Activated naive CD8-positive, alpha-beta T cell treated with anti-CD3 and anti-CD28 coated beads, Interleukin-2, amount 50 U/mL, for 24 hours (primary cell): Measurements from ENCODE around the gene EYS.
"Not testable (repeated sequence)": the region's sequence is repeated elsewhere in the genome, so short reads cannot be mapped to it uniquely, and the experiment has no call there.

Experiments
- ATAC-seq: fragments of 150-1000 bp; cut with Tn5 transposase; one replicate; pipeline ENCODE4 v1.10.0; 2021
- DNase-seq: peaks from one replicate; pipeline ENCODE4 v3.0.0; 2021
- H3K27ac Mint-ChIP-seq: one replicate; pipeline ENCODE4 v1.8.0; 2021; ENCODE audit warnings: mild to moderate bottlenecking, mixed read lengths
- H3K27me3 Mint-ChIP-seq: one replicate; pipeline ENCODE4 v1.8.0; 2021; ENCODE audit warnings: mixed read lengths
- H3K36me3 Mint-ChIP-seq: one replicate; pipeline ENCODE4 v1.8.0; 2021; ENCODE audit warnings: low read depth, mixed read lengths
- H3K4me1 Mint-ChIP-seq: one replicate; pipeline ENCODE4 v1.8.0; 2021; ENCODE audit warnings: mixed read lengths
- H3K4me3 Mint-ChIP-seq: one replicate; pipeline ENCODE4 v1.8.0; 2021; ENCODE audit warnings: mild to moderate bottlenecking, moderate library complexity, mixed read lengths
- H3K9me3 Mint-ChIP-seq: one replicate; pipeline ENCODE4 v1.8.0; 2021; ENCODE audit warnings: mixed read lengths

EYS gene

GRCh38 chr6:65461121-65461520 lies 245.9 kb downstream of the EYS start:
- ATAC-seq = no peak
- Mint-ChIP-seq H3K27me3 (no peaks in the 10 kb centered on the region), H3K9me3 (peaks cover 16% of the 10 kb centered on the region), H3K4me1 (no peaks in the 10 kb centered on the region), H3K27ac (no peak overlapping the region), H3K4me3 (no peak overlapping the region), H3K36me3 (peaks cover 1% of the 10 kb centered on the region)
- no peak for DNase-seq

GRCh38 chr6:65452333-65452732 lies 254.7 kb downstream of the EYS start:
- no peaks in the 10 kb centered on the region for H3K4me1 Mint-ChIP-seq
- peaks cover 11% of the 10 kb centered on the region for H3K9me3 Mint-ChIP-seq
- ATAC-seq (no peak), DNase-seq (no peak)
- no peaks in the 10 kb centered on the region for H3K36me3 Mint-ChIP-seq
- no peak overlapping the region for H3K4me3 Mint-ChIP-seq
- H3K27ac Mint-ChIP-seq = no peak overlapping the region
- no peaks in the 10 kb centered on the region for H3K27me3 Mint-ChIP-seq

DNA sequence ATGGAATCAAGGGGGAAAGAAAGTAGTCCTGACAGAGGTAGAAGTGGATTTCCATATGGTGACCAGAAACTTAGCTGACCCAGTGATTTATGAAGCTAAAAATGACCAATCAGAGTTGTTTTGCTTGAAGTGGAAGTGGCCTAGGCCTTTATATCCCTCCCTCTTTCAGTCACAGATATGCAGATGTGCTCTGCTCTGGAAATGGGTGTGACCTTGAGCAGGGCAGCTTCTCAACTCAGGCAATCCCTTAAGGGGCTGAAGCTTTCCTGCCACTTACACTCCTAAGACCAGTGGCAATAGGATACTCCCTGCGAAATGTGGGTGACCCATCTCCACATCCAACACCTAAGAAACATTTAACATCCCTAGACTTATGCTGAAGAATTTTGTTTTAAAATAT lies 256.6 kb downstream of the EYS start:
- H3K27me3 Mint-ChIP-seq = no peaks in the 10 kb centered on the region
- no peaks in the 10 kb centered on the region for H3K36me3 Mint-ChIP-seq
- H3K4me1 Mint-ChIP-seq = no peaks in the 10 kb centered on the region
- peaks cover 11% of the 10 kb centered on the region for H3K9me3 Mint-ChIP-seq
- ATAC-seq (no peak), DNase-seq (no peak)
- no peak overlapping the region for H3K4me3 Mint-ChIP-seq
- no peak overlapping the region for H3K27ac Mint-ChIP-seq

DNA sequence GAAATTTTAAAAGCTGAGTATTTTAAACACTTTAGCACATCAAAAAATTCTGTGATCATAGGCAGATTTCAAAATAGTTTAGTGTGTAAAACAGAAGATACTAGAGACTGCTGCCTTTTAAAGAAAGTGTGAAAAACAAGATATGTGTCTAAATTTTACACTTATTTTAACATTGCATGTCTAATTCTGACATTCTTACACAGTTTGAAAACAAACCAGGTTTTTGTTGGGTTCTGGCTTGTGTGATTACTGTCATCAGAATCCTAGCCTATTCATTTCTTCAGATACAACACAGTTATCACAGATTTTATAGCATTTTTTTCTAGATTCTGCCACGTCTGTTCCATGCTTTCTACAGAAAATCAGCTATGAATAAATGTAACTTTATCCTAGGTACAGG lies 257.1 kb downstream of the EYS start:
- H3K27me3 Mint-ChIP-seq = no peaks in the 10 kb centered on the region
- H3K4me3 Mint-ChIP-seq = no peak overlapping the region
- no peak overlapping the region for H3K27ac Mint-ChIP-seq
- no peaks in the 10 kb centered on the region for H3K36me3 Mint-ChIP-seq
- no peak for ATAC-seq
- H3K9me3 Mint-ChIP-seq = peaks cover 11% of the 10 kb centered on the region
- DNase-seq = no peak
- H3K4me1 Mint-ChIP-seq = no peaks in the 10 kb centered on the region

GRCh38 chr6:65448866-65449265 lies 258.2 kb downstream of the EYS start:
- Mint-ChIP-seq H3K27me3 (no peaks in the 10 kb centered on the region), H3K4me1 (no peaks in the 10 kb centered on the region), H3K27ac (no peak overlapping the region), H3K9me3 (peaks cover 11% of the 10 kb centered on the region), H3K4me3 (no peak overlapping the region), H3K36me3 (no peaks in the 10 kb centered on the region)
- no peak for DNase-seq
- no peak for ATAC-seq

- no peaks in the 10 kb centered on the region for H3K4me1 Mint-ChIP-seq
- ATAC-seq (no peak), DNase-seq (no peak)
- no peaks in the 10 kb centered on the region for H3K27me3 Mint-ChIP-seq
- H3K27ac Mint-ChIP-seq = no peak overlapping the region
- no peak overlapping the region for H3K4me3 Mint-ChIP-seq
- H3K36me3 Mint-ChIP-seq = no peaks in the 10 kb centered on the region
- H3K9me3 Mint-ChIP-seq = peaks cover 12% of the 10 kb centered on the region
These were observed 270.7 kb downstream of the EYS start for GRCh38 chr6:65436281-65436680.

DNA sequence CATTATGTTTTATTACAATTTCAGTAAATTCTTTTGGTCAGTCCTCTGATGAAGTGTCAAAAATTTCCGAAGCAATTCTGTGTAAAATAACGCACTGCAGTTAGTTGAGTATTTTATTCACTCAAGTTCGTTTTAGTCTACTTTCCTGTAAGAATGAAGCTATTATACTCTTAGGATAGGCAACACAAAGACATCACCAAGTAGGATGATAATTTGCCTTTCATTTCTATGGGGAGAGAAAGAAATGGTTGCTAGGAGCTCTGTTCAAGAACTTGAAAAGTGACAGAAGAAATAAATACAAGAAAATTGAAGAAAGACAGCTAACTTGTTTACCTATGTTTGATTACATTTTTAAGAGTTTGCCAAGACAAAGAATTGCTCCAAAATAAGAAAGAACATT lies 290.4 kb downstream of the EYS start:
- Mint-ChIP-seq H3K27ac (no peak overlapping the region), H3K4me3 (no peak overlapping the region), H3K27me3 (no peaks in the 10 kb centered on the region), H3K9me3 (peaks cover 22% of the 10 kb centered on the region), H3K4me1 (no peaks in the 10 kb centered on the region), H3K36me3 (no peaks in the 10 kb centered on the region)
- ATAC-seq (no peak), DNase-seq (no peak)

DNA sequence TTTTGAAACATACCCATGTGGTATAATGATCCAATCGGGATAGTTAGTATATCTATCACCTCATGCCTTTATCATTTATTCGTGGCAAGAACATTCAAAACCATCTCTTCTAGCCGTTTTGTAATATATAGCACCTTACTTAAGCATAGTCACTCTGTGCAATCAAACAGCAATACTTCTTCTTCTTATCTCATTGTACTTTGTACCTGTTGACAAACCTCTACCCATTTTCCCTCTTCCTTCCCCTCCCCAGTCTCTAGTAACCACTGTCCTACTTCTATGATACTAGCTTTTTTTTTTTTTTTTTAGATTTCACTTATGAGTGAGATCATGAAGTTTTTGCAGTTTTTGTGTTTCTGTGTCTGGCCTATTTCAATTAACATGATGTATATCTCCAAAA lies 296.7 kb downstream of the EYS start:
- no peaks in the 10 kb centered on the region for H3K4me1 Mint-ChIP-seq
- no peak for ATAC-seq
- no peak overlapping the region for H3K27ac Mint-ChIP-seq
- H3K4me3 Mint-ChIP-seq = no peak overlapping the region
- peaks cover 10% of the 10 kb centered on the region for H3K9me3 Mint-ChIP-seq
- no peak for DNase-seq
- no peaks in the 10 kb centered on the region for H3K27me3 Mint-ChIP-seq
- no peaks in the 10 kb centered on the region for H3K36me3 Mint-ChIP-seq

DNA sequence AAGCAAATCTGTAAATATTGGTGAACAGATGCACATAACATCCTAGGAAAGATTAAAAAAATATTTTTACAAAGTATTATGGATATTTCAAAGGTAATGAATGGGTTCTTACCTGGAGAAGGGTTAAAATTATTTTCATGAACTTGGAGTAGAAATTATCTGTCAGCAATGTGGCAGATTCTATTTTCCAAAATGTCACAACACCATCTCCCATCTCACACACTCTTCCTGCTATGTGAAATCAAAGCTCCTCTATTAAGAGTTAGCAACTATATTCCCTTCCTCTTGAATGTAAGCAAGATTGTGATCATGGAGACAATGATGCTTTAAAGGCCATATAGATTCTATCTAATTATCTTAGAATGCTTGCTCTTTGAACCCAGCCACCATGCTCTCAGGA lies 304.5 kb downstream of the EYS start:
- H3K27me3 Mint-ChIP-seq = no peaks in the 10 kb centered on the region
- H3K9me3 Mint-ChIP-seq = peaks cover 6% of the 10 kb centered on the region
- no peaks in the 10 kb centered on the region for H3K36me3 Mint-ChIP-seq
- no peak overlapping the region for H3K27ac Mint-ChIP-seq
- H3K4me3 Mint-ChIP-seq = no peak overlapping the region
- no peaks in the 10 kb centered on the region for H3K4me1 Mint-ChIP-seq
- ATAC-seq = no peak
- no peak for DNase-seq

DNA sequence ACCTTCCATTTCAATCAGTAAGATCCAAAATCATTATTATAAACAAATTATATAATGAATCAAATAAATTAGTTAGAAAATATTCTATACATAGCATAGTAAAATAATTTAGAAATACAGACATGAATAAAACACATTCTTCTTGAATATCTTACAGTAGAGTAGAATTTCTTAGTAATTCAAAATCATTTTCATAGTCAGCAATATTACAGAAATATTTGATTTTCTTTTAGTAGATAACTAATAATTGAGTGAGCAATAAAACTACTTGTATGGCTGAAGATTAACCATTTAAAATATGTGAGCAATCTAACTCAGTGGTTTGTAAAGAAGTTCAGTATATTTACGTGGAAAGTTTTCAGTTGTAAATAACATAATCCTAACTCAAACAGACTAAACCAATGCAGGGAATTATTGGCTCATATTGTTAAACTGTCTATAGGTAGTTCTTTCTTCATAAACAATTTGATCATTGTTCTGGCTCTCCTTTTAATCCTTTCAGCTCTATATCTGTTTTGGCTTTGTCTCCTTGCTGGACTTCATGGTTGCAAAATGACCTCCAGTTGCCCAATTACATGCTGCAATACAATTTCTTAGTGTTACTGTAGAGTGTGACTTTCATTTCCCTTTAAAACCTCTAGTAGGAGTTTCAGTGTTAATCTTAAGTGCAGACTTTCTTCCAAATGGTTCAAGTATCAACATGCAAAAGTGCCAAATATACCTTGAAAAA lies 307.5 kb downstream of the EYS start:
- Mint-ChIP-seq H3K4me1 (no peaks in the 10 kb centered on the region), H3K9me3 (peaks cover 18% of the 10 kb centered on the region), H3K36me3 (no peaks in the 10 kb centered on the region), H3K27ac (no peak overlapping the region), H3K4me3 (no peak overlapping the region), H3K27me3 (no peaks in the 10 kb centered on the region)
- ATAC-seq = no peak
- DNase-seq = no peak

- no peak for DNase-seq
- H3K27ac Mint-ChIP-seq = no peak overlapping the region
- H3K9me3 Mint-ChIP-seq = peaks cover 19% of the 10 kb centered on the region
- H3K4me1 Mint-ChIP-seq = no peaks in the 10 kb centered on the region
- no peak overlapping the region for H3K4me3 Mint-ChIP-seq
- H3K36me3 Mint-ChIP-seq = no peaks in the 10 kb centered on the region
- H3K27me3 Mint-ChIP-seq = no peaks in the 10 kb centered on the region
- ATAC-seq = no peak
These were observed 308.2 kb downstream of the EYS start for GRCh38 chr6:65398851-65399250.

- ATAC-seq = no peak
- Mint-ChIP-seq H3K4me3 (no peak overlapping the region), H3K27ac (no peak overlapping the region), H3K27me3 (no peaks in the 10 kb centered on the region), H3K36me3 (no peaks in the 10 kb centered on the region), H3K9me3 (peaks cover 8% of the 10 kb centered on the region), H3K4me1 (no peaks in the 10 kb centered on the region)
- no peak for DNase-seq
These were observed 356.5 kb downstream of the EYS start for GRCh38 chr6:65350530-65350929.

- not testable (repeated sequence) for H3K4me3 Mint-ChIP-seq, H3K4me1 Mint-ChIP-seq, H3K36me3 Mint-ChIP-seq, ATAC-seq, H3K27me3 Mint-ChIP-seq, H3K9me3 Mint-ChIP-seq, H3K27ac Mint-ChIP-seq, DNase-seq
These were observed 404.4 kb downstream of the EYS start for GRCh38 chr6:65302655-65303054.

DNA sequence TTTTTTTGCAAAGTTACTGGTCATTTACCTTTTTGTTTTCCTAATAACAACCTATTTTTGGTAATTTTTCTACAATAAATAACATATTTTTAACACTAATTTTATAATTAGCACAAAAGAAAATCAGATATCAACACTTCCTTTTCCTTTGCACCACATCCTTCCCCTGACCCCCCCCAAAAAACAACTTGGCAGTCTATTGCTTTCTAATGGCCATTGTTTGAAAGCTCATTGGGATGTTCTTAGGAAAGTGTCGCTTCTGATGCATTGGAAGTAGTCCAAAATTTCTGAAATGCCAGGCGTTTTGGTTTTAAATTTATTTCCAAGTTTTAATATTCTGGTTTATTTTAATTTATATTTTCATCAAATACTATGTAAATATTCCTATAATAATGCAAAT lies 407.8 kb downstream of the EYS start:
- no peak for ATAC-seq
- Mint-ChIP-seq H3K36me3 (no peaks in the 10 kb centered on the region), H3K4me1 (no peaks in the 10 kb centered on the region), H3K9me3 (peaks cover 10% of the 10 kb centered on the region), H3K27ac (no peak overlapping the region), H3K4me3 (no peak overlapping the region), H3K27me3 (no peaks in the 10 kb centered on the region)
- DNase-seq = no peak

GRCh38 chr6:65295812-65296211 lies 411.2 kb downstream of the EYS start:
- no peaks in the 10 kb centered on the region for H3K27me3 Mint-ChIP-seq
- ATAC-seq = no peak
- DNase-seq = no peak
- no peaks in the 10 kb centered on the region for H3K4me1 Mint-ChIP-seq
- H3K36me3 Mint-ChIP-seq = no peaks in the 10 kb centered on the region
- no peak overlapping the region for H3K4me3 Mint-ChIP-seq
- H3K27ac Mint-ChIP-seq = no peak overlapping the region
- H3K9me3 Mint-ChIP-seq = peaks cover 20% of the 10 kb centered on the region

DNA sequence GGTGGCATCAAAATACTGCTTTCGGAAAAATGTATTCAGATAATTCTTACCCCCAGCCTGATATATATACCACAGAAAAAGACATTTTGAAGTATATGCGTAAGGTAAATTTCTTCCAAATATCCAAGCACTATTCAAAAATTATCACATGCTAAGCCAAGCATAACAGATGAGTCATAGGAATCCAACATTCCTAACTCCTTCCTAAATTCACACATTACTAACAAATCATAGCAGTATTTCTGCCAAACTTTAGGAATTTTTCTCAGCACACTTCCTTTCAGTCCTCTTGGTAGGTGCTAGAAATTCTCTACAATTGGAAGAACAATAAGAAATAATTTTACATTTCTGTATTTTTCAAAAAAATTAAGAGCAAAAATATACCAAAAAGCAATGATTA lies 417.5 kb downstream of the EYS start:
- Mint-ChIP-seq H3K4me1 (no peaks in the 10 kb centered on the region), H3K36me3 (no peaks in the 10 kb centered on the region), H3K9me3 (peaks cover 10% of the 10 kb centered on the region), H3K27ac (no peak overlapping the region), H3K27me3 (no peaks in the 10 kb centered on the region), H3K4me3 (no peak overlapping the region)
- no peak for DNase-seq
- ATAC-seq = no peak
